Measurements from ENCODE around the gene TNFRSF18. TPM values are rescaled to one million over a fixed set of nuclear protein-coding genes. Genes with fewer than 3 reads are reported as not detected.

Gene TNFRSF18
- total and polyA plus RNA-seq, 4 donors = 0.17 to 0.24 (median 0.19) TPM; not detected in 1

- peaks cover 14 to 27% (median 23%) of the 10 kb centered on the region in 4 donors for H3K4me1 ChIP-seq (ENCODE audit: control insufficient read depth in 4 of 4, insufficient read depth in 4 of 4, low read length in 3 of 4)
- DNase-seq (ENCODE audit: low spot score) = no peak
- no peak overlapping the region for H3K4me3 ChIP-seq (ENCODE audit: low read depth in 1 of 3, low read length in 3 of 3)
These were observed 23.4 kb upstream of the TNFRSF18 start for GRCh38 chr1:1229770-1230169.

DNA sequence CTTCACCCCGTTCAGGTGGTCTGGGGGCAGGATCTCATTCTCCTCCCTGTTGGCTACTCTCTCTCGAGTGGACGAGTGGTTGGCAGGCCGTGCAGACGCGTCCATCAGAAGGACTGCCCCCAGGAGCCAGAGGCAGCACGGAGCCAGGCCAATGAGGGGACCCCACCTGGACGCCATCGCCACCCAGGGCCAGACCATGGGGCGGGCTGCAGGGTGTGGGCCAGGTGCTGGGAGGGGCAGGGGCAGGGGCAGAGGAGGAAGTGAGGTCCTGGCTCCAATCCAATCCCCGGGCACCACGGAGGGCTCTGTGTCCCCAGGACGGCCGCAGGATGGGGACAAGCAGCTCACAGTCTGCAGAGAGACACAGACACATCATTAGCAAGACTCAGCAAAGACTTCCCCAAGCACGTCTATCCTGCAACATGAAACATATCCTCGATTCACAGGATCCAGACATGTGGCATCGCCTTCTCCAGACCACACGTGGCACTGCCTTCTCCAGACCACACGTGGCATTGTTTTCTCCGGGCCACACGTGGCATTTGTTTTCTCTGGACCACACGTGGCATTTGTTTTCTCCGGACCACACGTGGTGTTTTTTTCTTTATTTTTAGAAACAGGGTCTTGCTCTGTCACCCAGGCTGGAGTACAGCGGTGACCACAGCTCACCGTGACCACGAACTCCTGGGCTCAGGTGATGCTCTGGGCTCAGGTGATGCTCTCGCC, 22.4 kb upstream of the TNFRSF18 start:
- 92% methylated on average over 28 of the region's 28 CpGs for WGBS
- H3K4me1 ChIP-seq (ENCODE audit: control insufficient read depth in 4 of 4, insufficient read depth in 4 of 4, low read length in 3 of 4) = peaks cover 14 to 27% (median 23%) of the 10 kb centered on the region in 4 donors
- H3K36me3 ChIP-seq (ENCODE audit: control insufficient read depth in 4 of 4, insufficient read depth in 3 of 4, low read depth in 1 of 4, low read length in 3 of 4) = peaks cover 7 to 29% (median 18%) of the 10 kb centered on the region in 4 donors
- no peak overlapping the region for H3K4me3 ChIP-seq (ENCODE audit: low read depth in 1 of 3, low read length in 3 of 3)
- no peak overlapping the region for H3K9ac ChIP-seq (ENCODE audit: low read depth in 1 of 2, low read length in 2 of 2)
- H3K27ac ChIP-seq (ENCODE audit: low read depth in 1 of 2, low read length in 2 of 2) = no peak overlapping the region
- no peaks in the 10 kb centered on the region for H3K27me3 ChIP-seq (ENCODE audit: control insufficient read depth in 4 of 4, insufficient read depth in 4 of 4, low read length in 3 of 4)
- no peak for DNase-seq (ENCODE audit: low spot score)
- H3K9me3 ChIP-seq (ENCODE audit: control insufficient read depth in 4 of 4, low read length in 3 of 4) = no peaks in the 10 kb centered on the region
- TF ChIP-seq HNF4G (IDR thresholded peaks at IDR 0.05) = no peak
- TF ChIP-seq TAF1 (conservative IDR thresholded peaks at IDR 0.05) = no peak
- no peak for TF ChIP-seq GABPA (IDR thresholded peaks at IDR 0.05 in 1 of 2, conservative IDR thresholded peaks at IDR 0.05 in 1 of 2)
- TF ChIP-seq RXRA (IDR thresholded peaks at IDR 0.05) = no peak
- TF ChIP-seq FOXA1 (IDR thresholded peaks at IDR 0.05) = no peak
- no peak for TF ChIP-seq RAD21 (IDR thresholded peaks at IDR 0.05)

More at GRCh38 chr1:1229770-1230169, 23.4 kb upstream of the TNFRSF18 start:
- no peak overlapping the region for H3K27ac ChIP-seq (ENCODE audit: low read depth in 1 of 2, low read length in 2 of 2)
- TF ChIP-seq TAF1 (conservative IDR thresholded peaks at IDR 0.05) = no peak
- WGBS = 91% methylated on average over 19 of the region's 19 CpGs
- no peaks in the 10 kb centered on the region for H3K27me3 ChIP-seq (ENCODE audit: control insufficient read depth in 4 of 4, insufficient read depth in 4 of 4, low read length in 3 of 4)
- no peak overlapping the region for H3K9ac ChIP-seq (ENCODE audit: low read depth in 1 of 2, low read length in 2 of 2)
- H3K9me3 ChIP-seq (ENCODE audit: control insufficient read depth in 4 of 4, low read length in 3 of 4) = no peaks in the 10 kb centered on the region
- peaks cover 7 to 27% (median 14%) of the 10 kb centered on the region in 4 donors for H3K36me3 ChIP-seq (ENCODE audit: control insufficient read depth in 4 of 4, insufficient read depth in 3 of 4, low read depth in 1 of 4, low read length in 3 of 4)

DNA sequence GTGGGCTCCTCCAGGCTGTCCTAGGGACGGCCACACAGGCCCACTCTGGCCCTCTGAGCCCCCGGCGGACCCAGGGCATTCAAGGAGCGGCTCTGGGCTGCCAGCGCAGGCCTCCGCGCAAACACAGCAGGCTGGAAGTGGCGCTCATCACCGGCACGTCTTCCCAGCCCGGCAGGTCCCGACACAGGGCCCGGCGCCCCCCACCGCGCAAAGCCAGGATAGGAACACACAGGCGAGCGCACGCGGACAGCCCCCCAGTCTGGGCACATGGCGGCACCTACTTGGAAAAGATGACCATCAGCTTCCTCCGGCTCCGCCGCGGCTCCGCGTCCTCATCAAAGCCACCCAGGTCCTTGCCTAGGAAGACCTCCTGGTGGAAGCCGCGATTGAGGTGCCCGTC, 21.8 kb upstream of the TNFRSF18 start:
- Histone ChIP-seq H3K9ac (ENCODE audit: low read depth in 1 of 2, low read length in 2 of 2) (no peak overlapping the region), H3K27me3 (ENCODE audit: control insufficient read depth in 4 of 4, insufficient read depth in 4 of 4, low read length in 3 of 4) (no peaks in the 10 kb centered on the region), H3K27ac (ENCODE audit: low read depth in 1 of 2, low read length in 2 of 2) (no peak overlapping the region), H3K36me3 (ENCODE audit: control insufficient read depth in 4 of 4, insufficient read depth in 3 of 4, low read depth in 1 of 4, low read length in 3 of 4) (peaks cover 7 to 33% (median 20%) of the 10 kb centered on the region in 4 donors), H3K4me3 (ENCODE audit: low read depth in 1 of 3, low read length in 3 of 3) (no peak overlapping the region), H3K9me3 (ENCODE audit: control insufficient read depth in 4 of 4, low read length in 3 of 4) (no peaks in the 10 kb centered on the region), H3K4me1 (ENCODE audit: control insufficient read depth in 4 of 4, insufficient read depth in 4 of 4, low read length in 3 of 4) (peaks cover 14 to 27% (median 21%) of the 10 kb centered on the region in 4 donors)
- DNase-seq (ENCODE audit: low spot score) = no peak
- no peak for TF ChIP-seq FOXA2 (IDR thresholded peaks at IDR 0.05)
- TF ChIP-seq FOXA1 (IDR thresholded peaks at IDR 0.05) = no peak
- no peak for TF ChIP-seq SP1 (IDR thresholded peaks at IDR 0.05)
- no peak for TF ChIP-seq NR2F2 (IDR thresholded peaks at IDR 0.05)
- TF ChIP-seq CTCF (IDR thresholded peaks at IDR 0.05; ENCODE audit: low read depth, low read length, missing input control) = no peak
- TF ChIP-seq HNF4G (IDR thresholded peaks at IDR 0.05) = no peak
- TF ChIP-seq RAD21 (IDR thresholded peaks at IDR 0.05) = no peak
- TF ChIP-seq YY1 (IDR thresholded peaks at IDR 0.05) = no peak
- TF ChIP-seq HNF4A (conservative IDR thresholded peaks at IDR 0.05) = no peak
- 97% methylated on average over 30 of the region's 30 CpGs for WGBS
